HepG2 (cell line): ENCODE measurements around the gene DIRAS3. TPM values are rescaled to one million over a fixed set of nuclear protein-coding genes. Genes with fewer than 3 reads are reported as not detected.

Experiments used
- ATAC-seq: fragments of 200-7000 bp; cut with Tn5 transposase; 3 replicates; pipeline ENCODE4 v1.9.1; 2020; ENCODE audit warnings: mild to moderate bottlenecking, moderate library complexity
- BruUV-seq: library from RNA; stranded (reverse); fragments of 400-500 nt; replicated peaks from 2 replicates; lab custom pipeline; 2021; lab: Mats Ljungman, UMichigan
- CTCF ChIA-PET: fragments of 300-600 bp; formaldehyde crosslinking; extraction: SDS; loops from one replicate; lab custom pipeline; 2021; ENCODE audit warnings: low total read pairs, inconsistent platforms, low intra/inter-chr PET ratio; lab: Yijun Ruan, JAX
- POLR2A ChIA-PET: fragments of 350-600 bp; sonication (Branson Sonifier 250); formaldehyde crosslinking; loops from one replicate; lab custom pipeline; 2020; ENCODE audit warnings: antibody characterized with exemption, inconsistent platforms; lab: Yijun Ruan, JAX
- DNase-seq: peaks from one replicate; pipeline ENCODE4 v3.0.0-alpha.2; 2015; ENCODE audit warnings: low spot score
- FAIRE-seq: peaks from 3 replicates; lab custom pipeline; 2011; peaks lifted over from hg19 to GRCh38; lab: Jason Lieb, UNC
- H2AFZ ChIP-seq: one replicate; pipeline ENCODE4 v1.6.1; 2011; ENCODE audit warnings: low read length, inconsistent platforms
- H3K27ac ChIP-seq: fragments of 300-600 bp; 3 replicates; pipeline ENCODE4 v1.8.0; 2011; ENCODE audit warnings: mixed run types, mild to moderate bottlenecking, mixed read lengths, low read length, inconsistent platforms; ENCODE audit not compliant: insufficient read depth; ENCODE audit errors: extremely low read length
- H3K27me3 ChIP-seq, 2 experiments: fragments of 200-600 bp in 1 of 2; 2 replicates in 1 of 2; 3 replicates in 1 of 2; pipeline versions ENCODE4 v1.6.0 to v1.8.0; 2011; ENCODE audit warnings: low read length in 2 of 2, mild to moderate bottlenecking in 2 of 2, moderate library complexity in 2 of 2, inconsistent platforms in 1 of 2; ENCODE audit not compliant: insufficient read depth in 2 of 2, control insufficient read depth in 1 of 2
- H3K36me3 ChIP-seq, 2 experiments: fragments of 200-600 bp in 1 of 2; replicated peaks in 1 of 2; 2 replicates in 1 of 2; 3 replicates in 1 of 2; pipeline versions ENCODE4 v1.5.1 to v1.8.0; 2011; ENCODE audit warnings: low read length in 2 of 2, inconsistent platforms in 1 of 2; ENCODE audit not compliant: insufficient read depth in 2 of 2, control insufficient read depth in 1 of 2
- H3K4me1 ChIP-seq: 2 replicates; pipeline ENCODE4 v1.5.1; 2012; ENCODE audit warnings: low read length, inconsistent platforms; ENCODE audit not compliant: insufficient read depth
- H3K4me2 ChIP-seq: 2 replicates; pipeline ENCODE4 v1.6.0; 2011; ENCODE audit warnings: low read depth, low read length, inconsistent platforms
- H3K4me3 ChIP-seq, 3 experiments: fragments of 200-600 bp in 1 of 3; sonication (generic), shearing (Covaris generic) in 1 of 3; replicated peaks in 1 of 3; 2 replicates each; pipeline ENCODE4 v1.5.1; 2011 to 2016; ENCODE audit warnings: low read length in 3 of 3, inconsistent platforms in 2 of 3, low read depth in 2 of 3, mild to moderate bottlenecking in 2 of 3, control low read depth in 1 of 3, mixed read lengths in 1 of 3; ENCODE audit not compliant: insufficient read depth in 1 of 3
- H3K79me2 ChIP-seq: one replicate; pipeline ENCODE4 v1.6.1; 2011; ENCODE audit warnings: low read length, inconsistent platforms; ENCODE audit not compliant: insufficient read depth
- H3K9ac ChIP-seq: 2 replicates; pipeline ENCODE4 v1.6.0; 2011; ENCODE audit warnings: mild to moderate bottlenecking, low read depth, low read length, inconsistent platforms; ENCODE audit not compliant: insufficient read depth
- H3K9me3 ChIP-seq: 2 replicates; pipeline ENCODE4 v1.5.1; 2012; ENCODE audit warnings: mild to moderate bottlenecking, low read length
- H4K20me1 ChIP-seq: 2 replicates; pipeline ENCODE4 v1.6.0; 2011; ENCODE audit warnings: inconsistent platforms, mild to moderate bottlenecking, low read length, moderate library complexity; ENCODE audit not compliant: insufficient read depth
- MAFF ChIP-seq: IDR thresholded peaks from 2 replicates; pipeline ENCODE4 v1.6.1; 2011; ENCODE audit warnings: low read depth, low read length, improper control_type of control experiment
- MTF2 ChIP-seq: sonication (generic); formaldehyde crosslinking; IDR thresholded peaks from 2 replicates; pipeline ENCODE4 v1.5.0; 2020; ENCODE audit warnings: missing genetic modification reagents, borderline replicate concordance
- ZSCAN31 ChIP-seq: sonication (generic); formaldehyde crosslinking; IDR thresholded peaks from 2 replicates; pipeline ENCODE4 v1.5.0; 2020; ENCODE audit warnings: low read depth, mild to moderate bottlenecking, missing genetic modification reagents
- WGBS: methylation state at CpG from one replicate; pipeline ENCODE4 v1.1.6; 2017; ENCODE audit warnings: low lambda C conversion rate; 5-methylcytosine and 5-hydroxymethylcytosine counted together
- in situ Hi-C: cut with HindIII; loops from 2 replicates; pipeline ENCODE4 v1.10.0; 2017; ENCODE audit warnings: low pct_unique_long_range_greater_than_20kb; ENCODE audit not compliant: extremely low pct_ligation_motif_present
- intact Hi-C: fragments of 100-400 bp; cut with micrococcal nuclease; formaldehyde crosslinking; loops from one replicate; pipeline ENCODE4 v1.10.0; 2022; ENCODE audit not compliant: unreplicated experiment
- polyA plus RNA-seq, 8 experiments: library from polyadenylated mRNA; depleted of rRNA in 3 of 8; stranded (reverse) in 7 of 8; unstranded in 1 of 8; fragments of >200 nt; fragmentation: Illumina TruSeq in 4 of 8; extraction: Trizol in 4 of 8; gene quantifications; 2 replicates each; pipeline versions ENCODE4 v1.2.1 to v1.2.3, GENCODE V29; 2011 to 2016; ENCODE audit warnings: low read depth in 4 of 8, missing spikeins in 1 of 8, mixed read lengths in 1 of 8; ENCODE audit not compliant: insufficient read depth in 1 of 8
- total RNA-seq, 5 experiments: library from RNA; depleted of rRNA; stranded (reverse); fragments of >200 nt; fragmentation: Illumina TruSeq; extraction: Trizol; gene quantifications; 2 replicates each; pipeline ENCODE4 v1.2.3, GENCODE V29; 2016; ENCODE audit warnings: low read depth in 1 of 5
- TF ChIP-seq, protein P1 (sequence below): sonication (generic); formaldehyde crosslinking; IDR thresholded peaks from 2 replicates; pipeline ENCODE4 v1.4.0; 2020; ENCODE audit warnings: missing genetic modification reagents, borderline replicate concordance
- TF ChIP-seq, protein P2 (sequence below): sonication (generic); formaldehyde crosslinking; IDR thresholded peaks from 2 replicates; pipeline ENCODE4 v1.4.0; 2020; ENCODE audit warnings: low read depth, mild to moderate bottlenecking, missing genetic modification reagents

Gene DIRAS3
- total and polyA plus RNA-seq, 2 of the 13 experiments (the other 11 are each of a cell fraction or from before 2014, with no cell fraction given): not detected

DNA sequence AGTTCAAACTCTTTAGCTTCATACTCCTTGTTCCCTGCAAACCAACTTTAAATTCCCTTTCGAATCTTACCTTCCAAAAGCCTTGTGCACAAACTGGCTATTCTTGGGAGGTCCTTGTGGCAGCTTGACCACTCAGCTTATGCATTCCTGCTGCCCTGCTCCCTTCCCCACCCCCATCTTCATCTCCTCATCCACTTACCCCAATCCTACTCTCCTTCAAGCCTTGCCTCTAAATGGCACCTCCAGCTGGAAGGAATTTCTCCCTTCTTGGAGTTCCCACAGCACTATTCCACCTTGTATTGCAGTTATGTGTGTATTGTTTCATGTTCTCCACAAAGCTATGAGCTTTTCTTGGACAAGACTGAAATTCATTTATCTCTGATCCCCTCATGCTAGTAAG, 15.3 kb upstream of the DIRAS3 start:
- WGBS: 5% methylated on average over 1 of the region's 1 CpG
- Histone ChIP-seq H3K9ac (no peak overlapping the region), H3K9me3 (no peaks in the 10 kb centered on the region), H4K20me1 (no peaks in the 10 kb centered on the region), H3K79me2 (no peaks in the 10 kb centered on the region), H3K36me3 (no peaks in the 10 kb centered on the region), H3K4me3 (no peak overlapping the region), H3K4me2 (no peak overlapping the region), H3K27me3 (no peaks in the 10 kb centered on the region), H2AFZ (no peak overlapping the region), H3K27ac (no peak overlapping the region), H3K4me1 (no peaks in the 10 kb centered on the region)
- BruUV-seq: no TSS peak
- TF ChIP-seq MTF2 (CRISPR knock-in tag) (no peak), MAFF (no peak), ZSCAN31 (no peak)
- TF ChIP-seq, protein P1, sequence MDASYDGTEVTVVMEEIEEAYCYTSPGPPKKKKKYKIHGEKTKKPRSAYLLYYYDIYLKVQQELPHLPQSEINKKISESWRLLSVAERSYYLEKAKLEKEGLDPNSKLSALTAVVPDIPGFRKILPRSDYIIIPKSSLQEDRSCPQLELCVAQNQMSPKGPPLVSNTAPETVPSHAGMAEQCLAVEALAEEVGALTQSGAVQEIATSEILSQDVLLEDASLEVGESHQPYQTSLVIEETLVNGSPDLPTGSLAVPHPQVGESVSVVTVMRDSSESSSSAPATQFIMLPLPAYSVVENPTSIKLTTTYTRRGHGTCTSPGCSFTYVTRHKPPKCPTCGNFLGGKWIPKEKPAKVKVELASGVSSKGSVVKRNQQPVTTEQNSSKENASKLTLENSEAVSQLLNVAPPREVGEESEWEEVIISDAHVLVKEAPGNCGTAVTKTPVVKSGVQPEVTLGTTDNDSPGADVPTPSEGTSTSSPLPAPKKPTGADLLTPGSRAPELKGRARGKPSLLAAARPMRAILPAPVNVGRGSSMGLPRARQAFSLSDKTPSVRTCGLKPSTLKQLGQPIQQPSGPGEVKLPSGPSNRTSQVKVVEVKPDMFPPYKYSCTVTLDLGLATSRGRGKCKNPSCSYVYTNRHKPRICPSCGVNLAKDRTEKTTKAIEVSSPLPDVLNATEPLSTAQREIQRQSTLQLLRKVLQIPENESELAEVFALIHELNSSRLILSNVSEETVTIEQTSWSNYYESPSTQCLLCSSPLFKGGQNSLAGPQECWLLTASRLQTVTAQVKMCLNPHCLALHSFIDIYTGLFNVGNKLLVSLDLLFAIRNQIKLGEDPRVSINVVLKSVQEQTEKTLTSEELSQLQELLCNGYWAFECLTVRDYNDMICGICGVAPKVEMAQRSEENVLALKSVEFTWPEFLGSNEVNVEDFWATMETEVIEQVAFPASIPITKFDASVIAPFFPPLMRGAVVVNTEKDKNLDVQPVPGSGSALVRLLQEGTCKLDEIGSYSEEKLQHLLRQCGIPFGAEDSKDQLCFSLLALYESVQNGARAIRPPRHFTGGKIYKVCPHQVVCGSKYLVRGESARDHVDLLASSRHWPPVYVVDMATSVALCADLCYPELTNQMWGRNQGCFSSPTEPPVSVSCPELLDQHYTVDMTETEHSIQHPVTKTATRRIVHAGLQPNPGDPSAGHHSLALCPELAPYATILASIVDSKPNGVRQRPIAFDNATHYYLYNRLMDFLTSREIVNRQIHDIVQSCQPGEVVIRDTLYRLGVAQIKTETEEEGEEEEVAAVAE (CRISPR knock-in tag): no peak
- TF ChIP-seq, protein P2, sequence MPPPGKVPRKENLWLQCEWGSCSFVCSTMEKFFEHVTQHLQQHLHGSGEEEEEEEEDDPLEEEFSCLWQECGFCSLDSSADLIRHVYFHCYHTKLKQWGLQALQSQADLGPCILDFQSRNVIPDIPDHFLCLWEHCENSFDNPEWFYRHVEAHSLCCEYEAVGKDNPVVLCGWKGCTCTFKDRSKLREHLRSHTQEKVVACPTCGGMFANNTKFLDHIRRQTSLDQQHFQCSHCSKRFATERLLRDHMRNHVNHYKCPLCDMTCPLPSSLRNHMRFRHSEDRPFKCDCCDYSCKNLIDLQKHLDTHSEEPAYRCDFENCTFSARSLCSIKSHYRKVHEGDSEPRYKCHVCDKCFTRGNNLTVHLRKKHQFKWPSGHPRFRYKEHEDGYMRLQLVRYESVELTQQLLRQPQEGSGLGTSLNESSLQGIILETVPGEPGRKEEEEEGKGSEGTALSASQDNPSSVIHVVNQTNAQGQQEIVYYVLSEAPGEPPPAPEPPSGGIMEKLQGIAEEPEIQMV (CRISPR knock-in tag): no peak
- FAIRE-seq: no peak
- in situ Hi-C loops: no loop called here
- intact Hi-C loops: no loop called here
- no peak for DNase-seq
- ChIA-PET POLR2A (no interaction called here), CTCF (no interaction called here)
- no peak for ATAC-seq
